ENCODE results near the gene ARFGEF2. TPM values are rescaled to one million over a fixed set of nuclear protein-coding genes. Genes with fewer than 3 reads are reported as not detected.
"Not testable (repeated sequence)": the region's sequence is repeated elsewhere in the genome, so short reads cannot be mapped to it uniquely, and the experiment has no call there.

Gene ARFGEF2
- polyA plus RNA-seq, 3 donors from 2014 or later: 4.3 to 11.9 (median 5.7) TPM

DNA sequence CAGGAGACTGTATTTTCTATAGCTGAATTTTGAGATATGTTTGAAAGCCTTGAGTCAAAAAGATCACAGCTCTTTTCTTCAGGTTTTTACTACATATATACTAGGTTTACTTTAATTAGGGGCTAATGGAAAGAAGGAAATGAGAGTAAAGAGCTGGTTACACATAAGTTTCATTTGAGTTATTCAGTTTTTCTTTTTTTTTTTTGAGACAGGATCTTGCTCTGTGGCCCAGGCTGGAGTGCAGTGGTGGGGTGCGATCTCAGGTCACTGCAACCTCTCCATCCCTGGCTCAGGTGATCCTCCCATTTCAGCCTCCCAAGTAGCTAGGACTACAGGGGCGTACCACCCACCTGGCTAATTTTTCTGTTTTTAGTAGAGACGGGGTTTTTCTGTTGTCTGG, 4.8 kb downstream of the ARFGEF2 start:
- Mint-ChIP-seq H3K36me3 (no peaks in the 10 kb centered on the region), H3K4me1 (peaks cover 27 to 52% of the 10 kb centered on the region in 2 donors), H3K27ac (peak overlapping the region in 2 of 6 donors; percentile 43 to 67), H3K4me3 (no peak overlapping the region), H3K27me3 (ENCODE audit: low read depth in 3 of 3) (peaks cover 1 to 3% (median 2%) of the 10 kb centered on the region in 3 donors), H3K9me3 (no peaks in the 10 kb centered on the region)
- DNase-seq: no peak

DNA sequence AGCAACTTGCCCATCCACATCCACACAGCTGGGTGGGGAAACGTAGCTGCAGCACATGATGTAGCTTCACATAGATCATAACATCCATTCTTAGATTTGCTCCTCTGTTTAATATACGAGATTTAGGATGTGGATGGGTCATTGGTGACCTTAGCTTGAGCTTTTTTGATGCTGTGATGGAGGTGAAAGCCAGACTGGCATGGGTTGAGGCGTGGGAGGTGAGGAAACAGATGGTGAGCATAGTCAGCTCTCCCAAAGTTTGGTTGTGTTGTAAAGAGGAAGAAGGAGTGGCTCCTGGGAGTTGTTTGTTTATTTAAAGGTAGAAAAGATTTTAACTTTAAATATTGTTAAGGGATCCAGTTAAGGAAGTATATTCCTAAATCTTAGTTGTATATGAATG, 5.3 kb downstream of the ARFGEF2 start:
- no peak for DNase-seq
- H3K4me3 Mint-ChIP-seq: no peak overlapping the region
- H3K9me3 Mint-ChIP-seq: no peaks in the 10 kb centered on the region
- peaks cover 0 to 2% (median 0%) of the 10 kb centered on the region in 3 donors for H3K27me3 Mint-ChIP-seq (ENCODE audit: low read depth in 3 of 3)
- H3K27ac Mint-ChIP-seq: peak overlapping the region in 1 of 6 donors; percentile 79
- H3K4me1 Mint-ChIP-seq: peaks cover 27 to 50% of the 10 kb centered on the region in 2 donors
- H3K36me3 Mint-ChIP-seq: no peaks in the 10 kb centered on the region

DNA sequence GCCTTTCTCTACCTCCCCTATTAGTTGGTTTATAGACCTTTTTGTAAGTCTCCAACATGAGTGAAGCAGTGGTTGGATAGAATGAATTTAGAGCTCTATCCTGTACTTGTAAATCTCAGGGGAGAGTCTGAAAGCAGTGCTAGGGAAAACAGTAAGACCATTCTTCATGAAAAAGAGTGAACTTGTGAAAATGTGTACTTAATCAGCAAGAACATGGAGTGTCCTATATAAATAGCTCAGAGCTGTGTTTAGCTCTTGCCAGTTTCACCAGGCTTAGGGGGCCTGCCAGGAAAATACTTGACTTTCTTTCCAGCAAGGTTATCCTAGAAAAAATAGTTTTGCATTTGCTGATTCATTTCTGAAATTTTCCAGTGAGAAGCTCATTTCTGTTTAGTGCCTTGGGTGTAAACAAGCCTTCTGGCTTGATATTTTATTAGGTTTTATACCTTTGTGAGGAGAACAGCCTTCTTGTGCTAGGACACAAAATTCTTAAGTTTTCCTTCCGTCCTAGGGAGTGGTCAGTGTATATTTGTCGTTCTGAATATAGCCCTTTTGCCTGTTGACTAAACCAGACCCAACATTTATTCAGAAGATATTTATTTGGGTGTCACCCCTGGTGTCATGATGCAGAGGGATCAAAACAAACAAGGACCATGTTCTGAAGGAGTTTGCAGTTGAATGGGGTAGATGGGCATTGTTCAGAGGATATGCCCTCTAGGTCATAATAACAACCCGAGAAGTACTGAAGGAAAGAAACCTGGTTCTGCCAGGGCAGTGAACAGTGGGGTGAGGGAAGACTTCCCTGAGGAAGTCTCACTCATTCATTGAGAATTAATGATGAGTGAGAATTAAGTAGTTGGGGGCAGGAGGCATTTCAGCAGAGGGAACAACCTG, 7.6 kb downstream of the ARFGEF2 start:
- no peak for DNase-seq
- no peaks in the 10 kb centered on the region for H3K9me3 Mint-ChIP-seq
- H3K4me3 Mint-ChIP-seq: no peak overlapping the region
- no peaks in the 10 kb centered on the region for H3K27me3 Mint-ChIP-seq (ENCODE audit: low read depth in 3 of 3)
- no peak overlapping the region for H3K27ac Mint-ChIP-seq
- peaks cover 7 to 34% of the 10 kb centered on the region in 2 donors for H3K4me1 Mint-ChIP-seq
- H3K36me3 Mint-ChIP-seq: no peaks in the 10 kb centered on the region

DNA sequence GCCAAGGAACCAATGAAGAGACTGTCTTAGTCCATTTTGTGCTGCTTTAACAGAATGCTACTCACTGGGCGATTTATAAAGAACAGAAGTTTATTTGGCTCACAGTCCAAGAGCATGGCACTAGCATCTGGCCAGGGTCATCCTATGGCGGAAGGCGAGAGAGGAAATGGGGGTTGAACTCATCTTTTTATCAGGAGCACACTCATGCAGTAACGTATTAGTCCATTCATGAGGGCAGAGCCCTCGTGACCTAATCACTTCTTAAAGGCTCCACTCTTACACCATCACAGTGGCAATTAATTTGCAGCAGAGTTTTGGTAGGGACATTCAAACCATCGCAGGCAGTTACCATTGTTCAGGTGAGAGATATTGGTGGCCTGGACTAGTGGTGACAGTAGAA, 8.5 kb downstream of the ARFGEF2 start:
- DNase-seq: no peak
- H3K4me1 Mint-ChIP-seq: peaks cover 10 to 35% of the 10 kb centered on the region in 2 donors
- no peak overlapping the region for H3K27ac Mint-ChIP-seq
- no peaks in the 10 kb centered on the region for H3K36me3 Mint-ChIP-seq
- peaks cover 0 to 1% (median 0%) of the 10 kb centered on the region in 3 donors for H3K27me3 Mint-ChIP-seq (ENCODE audit: low read depth in 3 of 3)
- H3K9me3 Mint-ChIP-seq: no peaks in the 10 kb centered on the region
- H3K4me3 Mint-ChIP-seq: no peak overlapping the region

DNA sequence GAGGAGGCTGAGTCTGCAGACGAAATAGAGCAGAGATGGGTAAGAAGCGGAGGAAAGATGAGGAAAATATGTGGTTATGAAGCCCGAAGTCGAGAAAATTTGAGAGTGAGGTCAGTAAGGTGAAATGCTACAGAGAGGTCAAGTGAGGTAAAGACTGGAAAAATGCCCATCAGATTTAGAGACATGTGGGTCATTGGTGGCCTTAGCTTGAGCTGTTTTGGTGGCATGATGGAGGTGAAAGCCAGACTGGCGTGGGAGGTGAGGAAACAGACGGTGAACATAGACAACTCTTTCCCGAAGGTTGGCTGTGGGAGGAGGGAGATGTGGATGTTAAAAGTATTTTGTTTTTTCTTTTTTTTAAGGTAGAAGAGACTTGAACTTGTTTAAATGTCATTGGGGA, 9.4 kb downstream of the ARFGEF2 start:
- Mint-ChIP-seq H3K27me3 (ENCODE audit: low read depth in 3 of 3) (peaks cover 0 to 1% (median 0%) of the 10 kb centered on the region in 3 donors), H3K36me3 (no peaks in the 10 kb centered on the region), H3K27ac (no peak overlapping the region), H3K4me3 (no peak overlapping the region), H3K4me1 (peaks cover 10 to 31% of the 10 kb centered on the region in 2 donors), H3K9me3 (no peaks in the 10 kb centered on the region)
- no peak for DNase-seq

DNA sequence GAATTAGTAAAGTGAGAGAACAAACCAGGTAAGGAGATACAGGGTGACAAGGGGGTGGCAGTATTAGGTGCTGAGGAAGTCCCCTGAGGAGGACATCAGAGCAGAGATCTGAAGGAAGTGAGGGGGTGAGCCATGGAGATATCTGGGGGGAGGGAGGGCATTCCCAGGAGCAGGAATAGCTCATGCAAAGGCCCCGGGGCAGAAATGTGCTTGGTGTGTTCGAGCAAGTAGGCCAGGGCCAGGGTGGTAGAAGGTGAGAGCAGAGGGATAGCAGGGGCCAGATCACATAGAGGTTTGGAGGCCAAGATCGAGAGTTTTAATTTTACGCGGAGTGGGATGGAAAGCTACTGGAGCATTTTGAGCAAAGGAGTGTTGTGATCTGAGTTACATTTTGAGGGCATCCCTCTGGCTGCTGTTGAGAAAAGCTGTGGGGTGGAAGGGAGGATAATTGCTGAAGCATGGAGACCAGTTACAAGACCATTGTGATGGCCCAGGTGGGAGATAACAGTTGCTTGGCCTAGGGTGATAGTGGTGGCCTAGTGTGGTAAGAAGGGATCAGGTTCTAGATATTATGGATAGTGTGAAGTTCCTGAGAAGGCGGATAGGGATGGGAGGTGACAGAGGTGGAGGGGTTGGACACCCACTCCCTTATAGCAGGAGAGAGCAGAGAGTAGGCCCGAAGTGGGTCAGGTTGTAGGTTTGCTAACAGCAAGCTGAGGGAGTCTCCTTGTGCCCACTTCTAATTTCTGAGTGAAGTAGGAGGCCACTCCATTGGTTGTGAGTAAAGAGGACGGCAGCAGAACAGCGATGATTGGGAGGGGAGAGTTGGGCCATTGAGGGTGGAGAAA, 10.2 kb downstream of the ARFGEF2 start:
- H3K9me3 Mint-ChIP-seq: no peaks in the 10 kb centered on the region
- H3K4me1 Mint-ChIP-seq: peaks cover 7 to 25% of the 10 kb centered on the region in 2 donors

DNA sequence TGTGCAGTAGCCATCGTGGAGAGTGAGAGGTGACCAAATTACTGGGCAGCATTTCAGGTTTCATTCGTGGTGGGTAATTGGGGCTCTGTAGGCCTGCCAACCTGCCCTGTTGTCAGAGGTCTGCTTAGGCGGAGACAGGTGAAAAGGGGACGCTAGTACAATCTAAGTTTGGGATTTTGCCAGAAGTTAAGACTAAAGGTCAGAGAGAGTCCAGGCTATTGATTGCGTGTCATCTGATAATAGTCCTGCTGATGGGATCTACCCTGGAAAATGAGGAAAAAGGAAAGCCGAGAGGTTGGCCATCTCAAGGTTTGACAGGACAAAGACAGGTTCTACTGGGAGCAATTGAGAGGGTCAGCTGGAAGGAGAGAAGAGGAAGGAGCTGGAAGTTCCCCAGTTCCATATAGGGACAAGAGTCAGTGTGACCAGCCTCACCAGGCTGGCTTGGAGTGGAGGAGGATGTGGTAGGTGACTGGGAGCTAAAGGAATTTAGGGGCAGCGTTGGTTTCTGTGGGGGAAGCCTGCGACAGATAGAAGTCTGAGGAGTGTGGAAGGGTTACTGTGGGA, 10.9 kb downstream of the ARFGEF2 start:
- Mint-ChIP-seq H3K36me3 (no peaks in the 10 kb centered on the region), H3K27me3 (ENCODE audit: low read depth in 3 of 3) (peaks cover 0 to 1% (median 0%) of the 10 kb centered on the region in 3 donors), H3K4me3 (no peak overlapping the region), H3K27ac (no peak overlapping the region), H3K9me3 (no peaks in the 10 kb centered on the region), H3K4me1 (peaks cover 7 to 27% of the 10 kb centered on the region in 2 donors)
- no peak for DNase-seq

More for the DNA sequence above, 10.2 kb downstream of the ARFGEF2 start:
- no peak for DNase-seq
- no peak overlapping the region for H3K4me3 Mint-ChIP-seq
- no peak overlapping the region for H3K27ac Mint-ChIP-seq
- H3K27me3 Mint-ChIP-seq (ENCODE audit: low read depth in 3 of 3): peaks cover 0 to 1% (median 0%) of the 10 kb centered on the region in 3 donors
- no peaks in the 10 kb centered on the region for H3K36me3 Mint-ChIP-seq

DNA sequence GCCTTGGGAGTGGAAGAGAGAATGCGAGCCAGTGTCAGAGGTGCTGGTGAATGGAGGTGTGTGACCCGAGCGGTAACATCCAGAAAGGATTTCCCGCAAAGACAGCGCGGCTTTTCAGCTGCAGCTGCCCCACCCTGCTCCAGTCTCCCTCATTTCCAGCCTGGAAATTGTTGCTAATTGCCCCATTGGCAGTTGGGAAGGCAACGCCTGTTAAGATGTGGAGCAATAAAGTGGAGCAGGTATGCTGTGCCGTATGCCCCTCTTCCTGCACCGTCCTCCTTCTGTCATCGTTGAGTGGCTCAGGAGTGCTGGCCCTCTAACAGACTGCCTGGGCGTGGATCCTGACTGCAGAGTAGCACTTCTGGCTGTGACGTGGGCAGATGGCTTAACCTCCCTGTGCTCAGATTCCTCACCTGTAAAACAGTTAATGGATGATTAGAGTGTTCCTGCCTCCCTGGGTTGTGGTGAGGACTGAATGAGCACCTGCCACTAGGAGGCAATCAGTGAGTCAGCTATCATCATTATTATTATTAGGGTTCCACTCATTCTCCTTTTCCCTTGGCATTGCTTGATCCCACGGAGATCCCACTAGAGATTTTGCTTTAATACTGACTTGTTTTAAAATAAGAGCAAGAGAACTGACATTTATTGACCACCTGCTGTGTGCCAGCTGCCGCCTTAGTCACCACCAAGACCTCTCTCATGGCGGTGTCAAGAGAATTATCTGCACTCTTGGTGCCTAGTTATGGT, 11.7 kb downstream of the ARFGEF2 start:
- peaks cover 7 to 32% of the 10 kb centered on the region in 2 donors for H3K4me1 Mint-ChIP-seq
- no peak for DNase-seq
- no peak overlapping the region for H3K27ac Mint-ChIP-seq
- H3K27me3 Mint-ChIP-seq (ENCODE audit: low read depth in 3 of 3): peaks cover 0 to 1% (median 0%) of the 10 kb centered on the region in 3 donors
- no peaks in the 10 kb centered on the region for H3K9me3 Mint-ChIP-seq
- H3K36me3 Mint-ChIP-seq: no peaks in the 10 kb centered on the region
- no peak overlapping the region for H3K4me3 Mint-ChIP-seq

DNA sequence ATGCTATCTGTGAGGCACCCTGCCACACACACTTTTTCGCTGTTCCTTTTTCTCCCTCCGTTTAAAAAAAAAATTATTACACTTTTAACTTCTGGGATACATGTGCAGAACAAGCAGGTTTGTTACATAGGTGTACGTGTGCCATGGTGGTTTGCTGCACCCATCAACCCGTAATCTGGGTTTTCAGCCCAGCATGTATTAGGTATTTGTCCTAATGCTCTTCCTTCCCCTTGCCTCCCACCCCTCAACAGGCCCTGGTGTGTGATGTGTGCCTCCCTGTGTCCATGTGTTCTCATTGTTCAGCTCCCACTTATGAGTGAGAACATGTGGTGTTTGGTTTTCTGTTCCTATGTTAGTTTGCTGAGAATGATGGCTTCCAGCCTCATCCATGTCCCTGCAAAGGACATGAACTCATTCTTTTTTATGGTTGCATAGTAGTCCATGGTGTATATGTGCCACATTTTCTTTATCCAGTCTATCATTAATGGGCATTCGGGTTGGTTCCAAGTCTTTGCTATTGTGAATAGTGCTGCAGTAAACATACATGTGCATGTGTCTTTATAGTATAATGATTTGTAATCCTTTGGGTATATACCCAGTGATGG, 12.9 kb downstream of the ARFGEF2 start:
- not testable (repeated sequence) for H3K27ac Mint-ChIP-seq

DNA sequence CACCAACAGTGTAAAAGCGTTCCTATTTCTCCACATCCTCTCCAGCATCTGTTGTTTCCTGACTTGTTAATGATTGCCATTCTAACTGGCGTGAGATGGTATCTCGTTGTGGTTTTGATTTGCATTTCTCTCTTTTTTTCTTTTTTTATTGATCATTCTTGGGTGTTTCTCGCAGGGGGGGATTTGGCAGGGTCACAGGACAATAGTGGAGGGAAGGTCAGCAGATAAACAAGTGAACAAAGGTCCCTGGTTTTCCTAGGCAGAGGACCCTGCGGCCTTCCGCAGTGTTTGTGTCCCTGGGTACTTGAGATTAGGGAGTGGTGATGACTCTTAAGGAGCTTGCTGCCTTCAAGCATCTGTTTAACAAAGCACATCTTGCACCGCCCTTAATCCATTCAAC, 13.5 kb downstream of the ARFGEF2 start:
- DNase-seq; H3K27me3 Mint-ChIP-seq (ENCODE audit: low read depth in 3 of 3); H3K9me3 Mint-ChIP-seq; H3K4me3 Mint-ChIP-seq; H3K36me3 Mint-ChIP-seq: not testable (repeated sequence)
- H3K4me1 Mint-ChIP-seq: peaks cover 7 to 32% of the 10 kb centered on the region in 2 donors
- peak overlapping the region in 2 of 6 donors; percentile 30 to 51 for H3K27ac Mint-ChIP-seq

More for the DNA sequence above, 12.9 kb downstream of the ARFGEF2 start:
- not testable (repeated sequence) for DNase-seq; H3K4me3 Mint-ChIP-seq; H3K9me3 Mint-ChIP-seq; H3K27me3 Mint-ChIP-seq (ENCODE audit: low read depth in 3 of 3); H3K36me3 Mint-ChIP-seq
- H3K4me1 Mint-ChIP-seq: peaks cover 7 to 32% of the 10 kb centered on the region in 2 donors

DNA sequence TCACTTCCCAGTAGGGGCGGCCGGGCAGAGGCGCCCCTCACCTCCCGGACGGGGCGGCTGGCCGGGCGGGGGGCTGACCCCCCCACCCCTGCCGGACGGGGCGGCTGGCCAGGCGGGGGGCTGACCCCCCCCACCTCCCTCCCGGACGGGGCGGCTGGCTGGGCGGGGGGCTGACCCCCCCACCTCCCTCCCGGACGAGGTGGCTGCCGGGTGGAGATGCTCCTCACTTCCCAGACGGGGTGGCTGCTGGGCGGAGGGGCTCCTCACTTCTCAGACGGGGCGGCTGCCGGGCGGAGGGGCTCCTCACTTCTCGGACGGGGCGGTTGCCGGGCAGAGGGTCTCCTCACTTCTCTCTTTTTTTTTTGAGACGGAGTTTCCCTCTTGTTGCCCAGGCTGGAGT, 14.7 kb downstream of the ARFGEF2 start:
- H3K27me3 Mint-ChIP-seq (ENCODE audit: low read depth in 3 of 3); H3K36me3 Mint-ChIP-seq; DNase-seq; H3K4me3 Mint-ChIP-seq; H3K27ac Mint-ChIP-seq; H3K9me3 Mint-ChIP-seq: not testable (repeated sequence)
- peaks cover 7 to 32% of the 10 kb centered on the region in 2 donors for H3K4me1 Mint-ChIP-seq

DNA sequence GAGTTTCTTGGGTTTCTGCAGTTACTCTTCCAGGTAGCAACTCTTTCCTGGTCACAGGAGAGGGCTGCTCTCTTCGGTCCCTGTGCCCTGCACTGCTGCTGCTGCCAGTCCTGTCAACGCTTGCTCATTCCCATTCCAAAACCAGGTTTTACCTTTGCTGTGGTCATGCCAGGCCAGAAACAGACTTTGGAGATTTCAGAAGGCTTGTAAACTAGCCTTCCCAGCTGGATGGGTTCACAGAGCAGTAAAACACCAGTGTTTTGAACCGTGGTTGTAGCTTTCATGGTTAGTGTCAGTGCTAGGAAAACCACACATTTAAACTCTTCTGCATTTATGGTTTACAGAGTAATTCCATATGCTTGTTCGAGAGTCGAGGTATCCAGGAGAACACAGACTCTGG, 16.2 kb downstream of the ARFGEF2 start:
- H3K27me3 Mint-ChIP-seq (ENCODE audit: low read depth in 3 of 3): peaks cover 0 to 1% (median 0%) of the 10 kb centered on the region in 3 donors
- no peak overlapping the region for H3K4me3 Mint-ChIP-seq
- no peak overlapping the region for H3K27ac Mint-ChIP-seq
- peaks cover 7 to 32% of the 10 kb centered on the region in 2 donors for H3K4me1 Mint-ChIP-seq
- peaks cover 0 to 4% (median 0%) of the 10 kb centered on the region in 3 donors for H3K36me3 Mint-ChIP-seq
- no peaks in the 10 kb centered on the region for H3K9me3 Mint-ChIP-seq
- DNase-seq: no peak

DNA sequence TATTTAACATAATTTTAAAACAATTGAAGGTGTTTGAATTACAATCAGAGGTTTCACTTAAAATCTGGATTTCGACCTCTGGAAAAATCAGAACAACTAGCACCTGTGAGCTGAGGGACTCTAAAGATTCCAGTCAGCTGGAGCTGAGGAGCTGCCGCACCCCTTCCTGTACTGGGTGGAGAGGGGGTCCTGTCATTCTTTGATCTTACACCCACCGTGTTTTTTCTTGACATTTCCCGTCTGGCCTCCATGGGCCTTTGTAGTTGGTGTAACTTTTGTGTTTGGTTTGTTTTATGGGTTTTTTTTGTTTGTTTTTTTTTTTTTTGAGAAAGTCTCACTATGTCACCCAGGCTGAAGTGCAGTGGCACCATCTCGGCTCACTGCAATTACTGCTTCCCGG, 17.2 kb downstream of the ARFGEF2 start:
- Mint-ChIP-seq H3K9me3 (no peaks in the 10 kb centered on the region), H3K27ac (no peak overlapping the region), H3K36me3 (peaks cover 0 to 4% (median 0%) of the 10 kb centered on the region in 3 donors), H3K4me1 (peaks cover 7 to 25% of the 10 kb centered on the region in 2 donors), H3K4me3 (no peak overlapping the region), H3K27me3 (ENCODE audit: low read depth in 3 of 3) (peaks cover 0 to 1% (median 0%) of the 10 kb centered on the region in 3 donors)
- DNase-seq: no peak
